Embryonic facial prominence (tissue), 1 donor: Measurements from ENCODE around the gene GMDS.

ENCODE experiments used
- DNase-seq: peaks from one replicate; pipeline ENCODE4 v3.0.0-alpha.2; 2016; ENCODE audit errors: extremely low spot score

The GMDS gene

GRCh38 chr6:1739220-1739619 lies 506.2 kb downstream of the GMDS start:
- DNase-seq: no peak

GRCh38 chr6:1738558-1739081 lies 506.8 kb downstream of the GMDS start:
- no peak for DNase-seq

GRCh38 chr6:1737463-1738311 lies 507.7 kb downstream of the GMDS start:
- no peak for DNase-seq

DNA sequence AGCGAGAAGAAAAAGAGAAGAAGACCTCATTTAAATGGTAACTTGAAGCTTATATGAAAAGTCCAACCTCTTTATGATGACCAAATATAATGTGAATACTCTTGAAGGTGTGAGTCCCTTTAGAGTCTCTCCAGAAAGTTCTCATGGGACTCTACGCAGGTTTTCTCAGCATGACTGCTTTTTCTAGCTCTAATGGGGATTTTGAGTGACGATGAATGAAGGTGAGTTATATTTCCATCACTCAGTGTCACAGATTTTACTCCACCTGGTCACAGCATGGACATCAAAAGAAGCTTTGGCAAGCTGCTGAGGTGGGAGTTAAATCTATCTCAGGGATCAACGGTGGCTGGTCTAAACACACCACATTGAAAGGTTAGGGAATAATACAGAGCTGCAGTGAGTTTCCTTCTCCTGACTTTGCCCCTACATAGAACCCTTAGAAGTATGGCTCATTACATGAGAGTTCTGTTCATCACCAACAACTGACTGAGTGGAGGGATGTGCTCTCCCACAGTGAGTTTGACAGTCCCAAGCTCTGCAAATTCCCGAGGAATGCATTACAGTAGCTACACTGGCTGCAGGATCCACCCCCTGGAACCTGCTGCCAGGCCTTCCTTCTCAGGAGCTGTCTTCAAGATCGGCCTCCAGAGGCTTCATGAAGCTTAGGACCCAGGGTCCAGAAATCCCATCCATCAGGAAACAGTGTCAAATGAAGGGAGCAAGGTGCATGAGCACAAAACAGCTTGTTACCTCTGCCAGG lies 508.9 kb downstream of the GMDS start:
- DNase-seq: no peak

DNA sequence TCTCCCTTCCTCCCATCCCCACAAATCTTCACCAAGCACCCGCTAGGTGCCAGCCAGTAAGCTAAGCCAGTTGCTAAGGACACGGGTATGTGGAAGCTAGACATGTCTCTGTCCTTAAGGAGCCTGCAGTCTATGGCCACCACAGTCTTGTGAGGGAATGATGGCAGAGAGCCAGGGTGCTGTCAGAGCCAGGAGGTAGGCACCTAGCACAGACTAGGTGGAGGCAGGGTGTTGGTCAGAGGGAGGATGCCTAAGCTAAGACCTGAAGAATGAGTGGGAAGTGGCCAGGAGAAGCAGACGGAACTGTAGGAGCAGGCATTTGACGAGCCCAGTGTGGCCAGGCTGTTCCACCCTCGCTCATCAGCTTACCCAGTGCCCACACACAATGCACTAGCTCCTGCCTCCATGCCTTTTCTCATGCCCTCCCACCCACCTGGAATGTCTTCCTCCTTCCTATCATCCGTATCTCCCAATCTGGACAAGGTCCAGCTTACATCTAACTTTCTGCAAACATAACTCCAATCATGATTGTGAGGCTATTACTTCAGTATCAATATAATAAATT lies 510.1 kb downstream of the GMDS start:
- DNase-seq: no peak

DNA sequence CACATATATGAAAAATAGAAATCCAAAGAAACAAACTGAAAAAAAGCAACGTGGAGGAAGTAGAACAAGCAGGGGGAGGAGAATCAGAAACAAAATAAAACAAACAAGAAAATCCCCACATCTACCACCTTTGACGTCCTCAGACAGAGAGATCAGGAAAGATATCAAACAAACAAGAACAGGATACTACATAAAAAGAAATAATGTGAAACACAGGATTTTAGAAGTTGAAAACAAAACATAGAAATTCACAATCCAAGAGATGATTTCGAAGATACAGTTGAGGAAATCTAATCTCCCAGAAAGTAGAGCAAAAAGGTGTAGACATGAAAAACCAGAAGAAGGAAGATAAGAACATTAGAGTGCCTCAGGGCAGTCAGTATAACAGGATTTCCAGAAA lies 514.5 kb downstream of the GMDS start:
- no peak for DNase-seq

DNA sequence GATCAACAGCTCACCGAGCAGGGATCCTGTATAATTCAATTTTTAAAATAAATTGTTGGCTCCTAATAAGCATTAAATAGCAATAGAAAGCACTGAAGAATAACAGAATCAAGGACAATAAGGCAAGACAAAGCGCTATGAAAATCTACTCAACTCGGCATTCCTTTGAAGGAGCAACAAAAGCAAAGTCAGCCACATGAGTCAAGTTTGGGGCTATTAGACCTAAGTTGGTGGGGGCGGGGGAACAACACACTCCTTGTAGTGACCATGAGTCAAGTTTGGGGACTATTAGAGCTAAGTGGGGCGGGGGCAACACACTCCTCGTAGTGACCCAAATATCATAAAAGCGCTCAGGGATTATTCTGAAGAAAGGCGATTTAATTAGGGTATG lies 515.7 kb downstream of the GMDS start:
- no peak for DNase-seq

DNA sequence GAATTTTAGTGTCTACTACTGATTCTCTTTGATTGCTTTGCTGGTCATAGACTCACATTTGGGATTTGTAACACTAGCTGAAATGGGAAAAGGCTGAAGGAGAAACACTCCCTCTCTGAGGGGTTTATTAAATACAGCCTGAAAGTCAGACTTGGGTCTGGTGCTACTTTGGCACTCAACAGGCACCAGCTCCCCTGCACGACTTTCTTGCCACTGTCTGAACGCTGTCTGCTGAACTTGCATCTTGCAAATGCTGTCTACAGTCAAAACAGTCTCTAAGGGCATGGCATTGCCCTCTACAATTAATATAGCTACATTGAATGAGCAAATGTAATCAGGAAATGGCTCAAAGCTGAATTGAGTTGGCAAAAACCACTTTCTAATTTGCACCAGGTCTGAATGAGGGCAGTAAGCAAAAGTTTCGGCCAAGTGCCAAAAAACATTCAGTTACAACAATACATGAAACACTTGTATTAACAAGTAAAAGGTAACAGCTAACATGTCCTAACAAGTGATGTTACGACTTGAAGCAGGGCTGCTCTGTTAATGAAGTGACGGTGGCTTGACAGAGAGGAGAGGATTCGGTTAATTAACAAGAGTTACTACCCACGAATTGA lies 516.2 kb downstream of the GMDS start:
- DNase-seq: no peak

GRCh38 chr6:1726341-1726768 lies 519.0 kb downstream of the GMDS start:
- DNase-seq: no peak

- no peak for DNase-seq
Measured at GRCh38 chr6:1724616-1725015, 520.8 kb downstream of the GMDS start.

DNA sequence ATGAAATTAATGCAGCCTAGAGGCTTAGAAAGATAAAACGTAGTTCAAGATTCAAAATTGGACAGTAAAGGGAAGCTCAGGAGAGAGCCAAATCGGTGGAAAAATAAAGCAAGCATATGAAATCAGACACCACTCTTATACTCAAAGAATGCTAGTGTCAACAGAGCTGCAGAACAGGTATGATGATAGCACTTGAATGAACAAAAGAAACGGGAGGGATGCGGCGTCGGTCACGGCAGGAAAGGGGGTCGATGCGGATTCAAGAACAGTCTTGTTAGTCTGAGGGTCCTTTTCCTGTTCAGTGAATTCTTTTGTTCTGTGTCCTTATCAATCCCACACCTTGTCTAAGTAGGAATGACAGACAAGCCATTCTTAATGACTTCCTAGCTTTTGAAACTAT lies 521.3 kb downstream of the GMDS start:
- no peak for DNase-seq

GRCh38 chr6:1722801-1723200 lies 522.6 kb downstream of the GMDS start:
- DNase-seq: no peak

GRCh38 chr6:1720620-1721322 lies 524.6 kb downstream of the GMDS start:
- DNase-seq: no peak

DNA sequence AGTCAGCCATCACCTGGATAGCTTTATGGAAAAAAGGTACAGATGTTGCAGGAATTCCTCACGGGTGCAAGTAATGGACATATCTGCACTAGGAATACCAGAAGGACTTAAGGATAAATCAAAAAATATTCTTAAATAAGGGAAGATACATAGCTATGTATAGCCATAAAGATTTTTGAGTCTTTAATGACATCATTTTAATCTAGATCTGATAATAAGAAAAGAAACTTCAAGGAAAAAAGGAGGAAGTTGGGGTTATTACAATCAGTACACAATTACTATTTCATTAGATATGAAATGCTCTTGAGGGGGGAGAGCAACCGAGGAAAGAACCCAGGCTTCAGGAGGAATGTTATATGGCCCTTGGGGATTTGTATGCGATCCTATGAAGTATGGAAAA lies 525.5 kb downstream of the GMDS start:
- DNase-seq: no peak

GRCh38 chr6:1716868-1717267 lies 528.5 kb downstream of the GMDS start:
- DNase-seq: no peak

DNA sequence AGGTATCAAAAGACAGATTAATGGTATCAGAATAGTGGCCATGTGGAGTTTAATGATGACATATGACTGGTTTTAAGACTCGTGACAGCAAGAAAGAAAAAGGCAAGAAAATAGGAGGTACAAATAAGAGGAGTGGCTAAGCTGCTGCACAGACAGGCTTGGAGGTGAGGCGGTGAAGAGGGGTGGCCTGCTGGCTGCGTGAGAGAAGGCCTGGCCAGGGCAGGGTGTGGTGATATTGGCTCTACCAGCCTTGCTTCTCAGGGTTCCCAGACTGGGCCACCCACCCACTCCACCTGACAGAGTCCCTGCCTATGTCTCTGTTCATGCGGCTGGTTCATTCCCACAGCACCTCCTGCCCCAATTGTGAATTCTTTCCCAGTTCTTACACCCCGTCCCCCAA lies 529.0 kb downstream of the GMDS start:
- DNase-seq: no peak

GRCh38 chr6:1715336-1715735 lies 530.1 kb downstream of the GMDS start:
- DNase-seq: no peak

- DNase-seq: no peak
Measured at GRCh38 chr6:1714654-1715053, 530.8 kb downstream of the GMDS start.

GRCh38 chr6:1713016-1713600 lies 532.3 kb downstream of the GMDS start:
- DNase-seq: no peak

GRCh38 chr6:1712451-1712850 lies 533.0 kb downstream of the GMDS start:
- DNase-seq: no peak

DNA sequence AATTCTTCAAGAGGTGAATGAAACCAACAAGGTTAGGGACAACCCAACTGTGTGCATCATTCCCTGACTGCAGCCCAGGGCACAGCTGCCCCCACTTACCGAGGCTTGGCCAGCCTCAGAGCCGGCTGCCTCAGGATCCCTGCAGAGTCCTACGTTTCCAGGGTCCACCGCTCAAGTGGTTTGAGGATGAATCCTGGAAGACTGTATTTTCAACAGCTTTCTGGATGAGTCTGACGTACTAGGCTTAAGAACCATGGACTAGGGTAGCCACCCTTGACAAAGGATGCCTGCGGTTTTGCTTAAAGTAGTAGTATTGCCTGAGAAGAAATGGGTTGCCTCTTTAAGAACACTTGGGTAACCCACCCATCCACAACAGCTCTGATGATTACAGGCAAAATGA lies 534.3 kb downstream of the GMDS start:
- DNase-seq: no peak
